ENCODE data around the gene REELD1.

The REELD1 gene

GRCh38 chr4:146247356-146247755 is 33.0 kb downstream of the REELD1 start:
- Histone ChIP-seq H3K36me3 (ENCODE audit: insufficient read depth, low read length) (no peaks in the 10 kb centered on the region), H3K27me3 (ENCODE audit: insufficient read depth, low read length) (no peaks in the 10 kb centered on the region; the same call in 1 of the 2 replicates)

GRCh38 chr4:146252969-146253611 is 38.8 kb downstream of the REELD1 start:
- no peak for TF ChIP-seq EZH2 (IDR thresholded peaks at IDR 0.05; ENCODE audit: borderline replicate concordance, low read length)
- no peak for TF ChIP-seq CTCF (IDR thresholded peaks at IDR 0.05; ENCODE audit: low read length)
- Histone ChIP-seq H3K9ac (ENCODE audit: low read length) (no peak overlapping the region), H3K36me3 (ENCODE audit: insufficient read depth, low read length) (no peaks in the 10 kb centered on the region), H3K27me3 (ENCODE audit: insufficient read depth, low read length) (no peaks in the 10 kb centered on the region), H3K9me2 (ENCODE audit: low read depth, low read length) (no peaks in the 10 kb centered on the region), H3K4me1 (ENCODE audit: insufficient read depth, low read length, severe bottlenecking) (no peaks in the 10 kb centered on the region), H3K27ac (ENCODE audit: low read depth, low read length, poor library complexity, severe bottlenecking) (no peak overlapping the region), H3K4me3 (ENCODE audit: low read depth, low read length, poor library complexity, severe bottlenecking) (no peak overlapping the region), H3K9me3 (ENCODE audit: low read length) (no peaks in the 10 kb centered on the region), H3K79me2 (ENCODE audit: insufficient read depth, low read length) (no peaks in the 10 kb centered on the region), H4K20me1 (ENCODE audit: insufficient read depth, low read length) (no peaks in the 10 kb centered on the region), H3K4me2 (ENCODE audit: low read length) (no peak overlapping the region), H2AFZ (ENCODE audit: low read length) (no peak overlapping the region), H3F3A (ENCODE audit: insufficient read depth, low read length) (no peaks in the 10 kb centered on the region)

More at GRCh38 chr4:146247356-146247755, 33.0 kb downstream of the REELD1 start:
- Histone ChIP-seq H3K4me2 (ENCODE audit: low read length) (no peak overlapping the region), H3K79me2 (ENCODE audit: insufficient read depth, low read length) (no peaks in the 10 kb centered on the region), H3K9ac (ENCODE audit: low read length) (no peak overlapping the region), H3F3A (ENCODE audit: insufficient read depth, low read length) (no peaks in the 10 kb centered on the region), H4K20me1 (ENCODE audit: insufficient read depth, low read length) (no peaks in the 10 kb centered on the region), H2AFZ (ENCODE audit: low read length) (no peak overlapping the region), H3K9me2 (ENCODE audit: low read depth, low read length) (no peaks in the 10 kb centered on the region), H3K9me3 (ENCODE audit: low read length) (no peaks in the 10 kb centered on the region), H3K4me3 (ENCODE audit: low read depth, low read length, poor library complexity, severe bottlenecking) (no peak overlapping the region), H3K4me1 (ENCODE audit: insufficient read depth, low read length, severe bottlenecking) (peaks cover 10% of the 10 kb centered on the region), H3K27ac (ENCODE audit: low read depth, low read length, poor library complexity, severe bottlenecking) (no peak overlapping the region)
- TF ChIP-seq EZH2 (IDR thresholded peaks at IDR 0.05; ENCODE audit: borderline replicate concordance, low read length) = no peak
- no peak for TF ChIP-seq CTCF (IDR thresholded peaks at IDR 0.05; ENCODE audit: low read length)

GRCh38 chr4:146255463-146255862 is 41.1 kb downstream of the REELD1 start:
- H3K9me2 ChIP-seq (ENCODE audit: low read depth, low read length) = no peaks in the 10 kb centered on the region
- no peak overlapping the region for H3K4me2 ChIP-seq (ENCODE audit: low read length)
- no peaks in the 10 kb centered on the region for H3F3A ChIP-seq (ENCODE audit: insufficient read depth, low read length)
- no peak overlapping the region for H3K9ac ChIP-seq (ENCODE audit: low read length)
- H3K4me3 ChIP-seq (ENCODE audit: low read depth, low read length, poor library complexity, severe bottlenecking) = no peak overlapping the region
- H4K20me1 ChIP-seq (ENCODE audit: insufficient read depth, low read length) = no peaks in the 10 kb centered on the region
- no peak for TF ChIP-seq CTCF (IDR thresholded peaks at IDR 0.05; ENCODE audit: low read length)
- no peak for TF ChIP-seq EZH2 (IDR thresholded peaks at IDR 0.05; ENCODE audit: borderline replicate concordance, low read length)
- no peak overlapping the region for H2AFZ ChIP-seq (ENCODE audit: low read length)
- no peaks in the 10 kb centered on the region for H3K36me3 ChIP-seq (ENCODE audit: insufficient read depth, low read length)
- H3K4me1 ChIP-seq (ENCODE audit: insufficient read depth, low read length, severe bottlenecking) = no peaks in the 10 kb centered on the region
- no peaks in the 10 kb centered on the region for H3K9me3 ChIP-seq (ENCODE audit: low read length)
- no peaks in the 10 kb centered on the region for H3K27me3 ChIP-seq (ENCODE audit: insufficient read depth, low read length)
- no peak overlapping the region for H3K27ac ChIP-seq (ENCODE audit: low read depth, low read length, poor library complexity, severe bottlenecking)
- no peaks in the 10 kb centered on the region for H3K79me2 ChIP-seq (ENCODE audit: insufficient read depth, low read length)

Data from OCI-LY1 (cell line).